Heart right ventricle (tissue), 16 donors: ENCODE results near the gene ADARB2. TPM values are rescaled to one million over a fixed set of nuclear protein-coding genes. Genes with fewer than 3 reads are reported as not detected.

ENCODE experiments used
- ATAC-seq, 8 donors: fragments of 200-7000 bp; cut with Tn5 transposase; one replicate each; pipeline ENCODE4 v1.9.1; 2020; ENCODE audit warnings: mild to moderate bottlenecking in 8 of 8, moderate library complexity in 8 of 8, moderate number of reproducible peaks in 1 of 8
- DNase-seq, 2 donors: peaks; one replicate each; pipeline ENCODE4 v3.0.0-alpha.2; 2020
- H3K27ac ChIP-seq, 10 donors: fragments of 200-600 bp; sonication (generic) in 2 of 10; one replicate each; pipeline versions ENCODE4 v1.5.0 to v1.8.0; 2020 to 2022; ENCODE audit warnings: mild to moderate bottlenecking in 3 of 10
- H3K27me3 ChIP-seq, 7 donors: fragments of 200-600 bp; one replicate each; pipeline ENCODE4 v1.8.0; 2021 to 2022; ENCODE audit warnings: mild to moderate bottlenecking in 2 of 7
- H3K36me3 ChIP-seq, 9 donors: fragments of 200-600 bp; sonication (generic) in 1 of 9; one replicate each; pipeline versions ENCODE4 v1.5.0 to v1.8.0; 2020 to 2022; ENCODE audit warnings: mild to moderate bottlenecking in 2 of 9
- H3K4me1 ChIP-seq, 9 donors: fragments of 200-600 bp; sonication (generic) in 1 of 9; one replicate each; pipeline versions ENCODE4 v1.5.0 to v1.8.0; 2020 to 2022; ENCODE audit warnings: mild to moderate bottlenecking in 4 of 9
- H3K4me3 ChIP-seq, 10 donors: fragments of 200-600 bp; sonication (generic) in 2 of 10; one replicate each; pipeline versions ENCODE4 v1.5.0 to v1.8.0; 2020 to 2022; ENCODE audit warnings: mild to moderate bottlenecking in 7 of 10, moderate library complexity in 2 of 10
- H3K9me3 ChIP-seq, 11 donors: fragments of 200-600 bp in 10 of 11; sonication (generic) in 2 of 11; one replicate each; pipeline versions ENCODE4 v1.5.0 to v1.8.0; 2013 to 2022; ENCODE audit warnings: mild to moderate bottlenecking in 2 of 11, control low read depth in 1 of 11, moderate library complexity in 1 of 11
- WGBS, 2 donors: extraction: QIAGEN DNeasy Blood & Tissue Kit; methylation state at CpG; one replicate each; pipeline ENCODE4 v1.1.7; 2013; ENCODE audit warnings: inconsistent platforms in 1 of 2; 5-methylcytosine and 5-hydroxymethylcytosine counted together
- intact Hi-C, 10 donors: fragments of 100-400 bp; cut with DNase I; formaldehyde crosslinking; loops; one replicate each; pipeline versions ENCODE4 v1.11.1 to v1.14.2; 2022
- polyA plus RNA-seq, 2 donors: library from polyadenylated mRNA; stranded (reverse); fragments of 200-250 nt; gene quantifications; one replicate each; pipeline ENCODE4 v1.2.3, GENCODE V29; 2013
- total RNA-seq, 10 donors: library from RNA; stranded (reverse); fragmentation: NEBNext Ultra II Directional in 3 of 10; extraction: Animal tissue kit (Norgen Biotek cat#: 25700) in 3 of 10; gene quantifications; one replicate each; pipeline versions ENCODE4 v1.2.1 to v1.2.4, GENCODE V29; 2021 to 2023
- TF ChIP-seq, protein P1 (sequence below), 9 donors: fragments of 200-600 bp; sonication (generic) in 2 of 9; IDR thresholded peaks; one replicate each; pipeline versions ENCODE4 v1.5.0 to v1.8.0; 2021 to 2022; ENCODE audit warnings: antibody characterized with exemption in 9 of 9, mild to moderate bottlenecking in 5 of 9, moderate library complexity in 1 of 9
- donor health status: Arrhythmogenic right ventricular cardiomyopathy.
- donor health status: ischemic (EF 13 %, LVEDD 7.1; RV severe dilation, severe dysfunction).
- donor health status: healthy with polysubstance abuse.
- donor health status: DM: no; HTN: yes; CAD: no.
- donor health status: DM: no; HTN: no; CAD: no.
- donor health status: ischemic (EF 25% LVEDD 6.9; RV normal size, moderate dysfunction).
- donor health status: ischemic (EF 25% LVEDD 5.7; RV mildly dilated, moderate dysfunction).
- donor health status: healthy.
- donor health status: DM: yes; HTN: yes; CAD: no.
- donor health status: Ischemic cardiomyopathy.
- donor health status: ischemic (EF 35%, LVEDD 5.7; RV mildly dilated, moderate dysfunction).
- donor health status: nonischemic (EF 11% LVEDD 7.7; RV severe dilation, severe dysfunction).
- donor health status: DM: yes; HTN: yes; CAD: no.
- donor health status: PGD.
- donor health status: ischemic (EF 29% LVEDD 5.4; RV normal size, mild dysfunction).
- donor health status: nonischemic (EF 23%, LVEDD 6.1; RV moderate dilation, normal function).

ADARB2 gene
- total and polyA plus RNA-seq, 12 donors = 0.08 to 0.47 (median 0.17) TPM; not detected in 2

DNA sequence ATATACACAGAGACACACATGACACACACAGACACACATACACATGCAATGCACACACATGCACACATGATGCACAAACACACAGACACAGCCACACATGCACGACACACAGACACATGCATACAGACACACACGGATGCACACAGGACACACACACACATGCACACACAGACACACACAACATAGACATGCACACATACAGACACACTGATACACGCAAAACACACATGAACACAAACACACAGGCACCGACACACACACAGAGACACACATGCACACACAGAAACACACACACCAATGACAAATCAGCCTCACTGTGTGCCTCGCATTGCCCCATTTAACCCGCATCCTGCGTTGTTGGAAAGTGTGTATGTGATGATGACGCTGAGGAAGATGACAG is 232.4 kb downstream of the ADARB2 start:
- no peaks in the 10 kb centered on the region for H3K4me1 ChIP-seq
- no peaks in the 10 kb centered on the region for H3K27me3 ChIP-seq
- no peak for ATAC-seq
- intact Hi-C loops = no loop called here
- peaks cover 0 to 3% (median 0%) of the 10 kb centered on the region in 11 donors for H3K9me3 ChIP-seq
- TF ChIP-seq, protein P1, sequence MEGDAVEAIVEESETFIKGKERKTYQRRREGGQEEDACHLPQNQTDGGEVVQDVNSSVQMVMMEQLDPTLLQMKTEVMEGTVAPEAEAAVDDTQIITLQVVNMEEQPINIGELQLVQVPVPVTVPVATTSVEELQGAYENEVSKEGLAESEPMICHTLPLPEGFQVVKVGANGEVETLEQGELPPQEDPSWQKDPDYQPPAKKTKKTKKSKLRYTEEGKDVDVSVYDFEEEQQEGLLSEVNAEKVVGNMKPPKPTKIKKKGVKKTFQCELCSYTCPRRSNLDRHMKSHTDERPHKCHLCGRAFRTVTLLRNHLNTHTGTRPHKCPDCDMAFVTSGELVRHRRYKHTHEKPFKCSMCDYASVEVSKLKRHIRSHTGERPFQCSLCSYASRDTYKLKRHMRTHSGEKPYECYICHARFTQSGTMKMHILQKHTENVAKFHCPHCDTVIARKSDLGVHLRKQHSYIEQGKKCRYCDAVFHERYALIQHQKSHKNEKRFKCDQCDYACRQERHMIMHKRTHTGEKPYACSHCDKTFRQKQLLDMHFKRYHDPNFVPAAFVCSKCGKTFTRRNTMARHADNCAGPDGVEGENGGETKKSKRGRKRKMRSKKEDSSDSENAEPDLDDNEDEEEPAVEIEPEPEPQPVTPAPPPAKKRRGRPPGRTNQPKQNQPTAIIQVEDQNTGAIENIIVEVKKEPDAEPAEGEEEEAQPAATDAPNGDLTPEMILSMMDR (IDR thresholded peaks at IDR 0.05) = no peak
- no peak for DNase-seq
- 93 to 96% methylated on average over 8 of the region's 8 CpGs for WGBS, 2 donors
- H3K27ac ChIP-seq = no peak overlapping the region
- H3K4me3 ChIP-seq = no peak overlapping the region
- H3K36me3 ChIP-seq = no peaks in the 10 kb centered on the region

GRCh38 chr10:1504286-1504685 is 233.0 kb downstream of the ADARB2 start:
- WGBS, 2 donors = 90 to 94% methylated on average over 15 of the region's 15 CpGs
- no peak for ATAC-seq
- H3K9me3 ChIP-seq = peaks cover 0 to 9% (median 0%) of the 10 kb centered on the region in 11 donors
- no peak overlapping the region for H3K27ac ChIP-seq
- H3K36me3 ChIP-seq = no peaks in the 10 kb centered on the region
- no peak overlapping the region for H3K4me3 ChIP-seq
- H3K27me3 ChIP-seq = no peaks in the 10 kb centered on the region
- intact Hi-C loops = no loop called here
- TF ChIP-seq, protein P1 (IDR thresholded peaks at IDR 0.05) = no peak
- no peak for DNase-seq
- H3K4me1 ChIP-seq = no peaks in the 10 kb centered on the region

DNA sequence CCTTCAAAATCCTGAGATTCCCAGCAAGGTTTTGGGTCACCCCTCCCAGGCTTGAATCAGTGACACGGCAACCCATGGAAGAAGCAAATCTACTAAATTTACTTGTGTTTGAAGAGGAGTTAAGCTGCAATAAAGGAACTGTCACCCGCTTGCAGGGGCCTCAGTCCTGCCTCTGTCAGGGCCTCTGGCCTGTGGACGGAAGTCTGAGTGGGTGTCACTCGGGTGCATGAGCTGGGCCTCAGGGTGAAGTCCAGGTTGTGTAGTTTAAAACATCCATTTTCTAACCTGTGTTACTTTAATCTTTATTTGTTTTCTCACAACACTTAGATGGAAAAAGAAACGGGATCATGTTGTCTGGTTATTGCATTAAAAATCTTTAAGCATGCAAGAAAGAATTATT is 234.9 kb downstream of the ADARB2 start:
- Histone ChIP-seq H3K27me3 (no peaks in the 10 kb centered on the region), H3K36me3 (no peaks in the 10 kb centered on the region), H3K4me1 (no peaks in the 10 kb centered on the region), H3K4me3 (no peak overlapping the region), H3K27ac (no peak overlapping the region), H3K9me3 (peaks cover 0 to 27% (median 0%) of the 10 kb centered on the region in 11 donors)
- intact Hi-C loops = no loop called here
- TF ChIP-seq, protein P1 (IDR thresholded peaks at IDR 0.05) = no peak
- DNase-seq = no peak
- WGBS, 2 donors = 72 to 86% methylated on average over 5 of the region's 5 CpGs
- no peak for ATAC-seq

GRCh38 chr10:1499359-1499957 is 237.9 kb downstream of the ADARB2 start:
- no peak overlapping the region for H3K27ac ChIP-seq
- no peak for DNase-seq
- H3K4me3 ChIP-seq = no peak overlapping the region
- H3K36me3 ChIP-seq = no peaks in the 10 kb centered on the region
- peaks cover 0 to 27% (median 0%) of the 10 kb centered on the region in 11 donors for H3K9me3 ChIP-seq
- TF ChIP-seq, protein P1 (IDR thresholded peaks at IDR 0.05) = no peak
- intact Hi-C loops = no loop called here
- no peak for ATAC-seq
- H3K4me1 ChIP-seq = no peaks in the 10 kb centered on the region
- H3K27me3 ChIP-seq = no peaks in the 10 kb centered on the region
- WGBS, 2 donors = 76 to 86% methylated on average over 3 of the region's 3 CpGs
